IPS DF 6.9 (cell line): Measurements from ENCODE around the gene SNCAIP.
"Not testable (repeated sequence)": the region's sequence is repeated elsewhere in the genome, so short reads cannot be mapped to it uniquely, and the experiment has no call there.

ENCODE experiments used
- DNase-seq: peaks from one replicate; pipeline ENCODE4 v3.0.0-alpha.2; 2013; ENCODE audit warnings: low read depth, low spot score
- H3K27ac ChIP-seq: one replicate; pipeline ENCODE4 v1.5.1; 2013; ENCODE audit warnings: low read length, control low read depth
- H3K27me3 ChIP-seq: 2 replicates; pipeline ENCODE4 v1.6.1; 2013; ENCODE audit warnings: mild to moderate bottlenecking, low read length; ENCODE audit not compliant: control insufficient read depth, insufficient read depth
- H3K36me3 ChIP-seq: 2 replicates; pipeline ENCODE4 v1.6.1; 2013; ENCODE audit warnings: low read length; ENCODE audit not compliant: control insufficient read depth, insufficient read depth
- H3K4me1 ChIP-seq: 2 replicates; pipeline ENCODE4 v1.6.1; 2013; ENCODE audit warnings: low read length; ENCODE audit not compliant: control insufficient read depth, insufficient read depth
- H3K4me3 ChIP-seq: 2 replicates; pipeline ENCODE4 v1.5.1; 2013; ENCODE audit warnings: mild to moderate bottlenecking, low read length
- H3K9me3 ChIP-seq: 2 replicates; pipeline ENCODE4 v1.6.1; 2013; ENCODE audit warnings: low read length, inconsistent platforms; ENCODE audit not compliant: control insufficient read depth, insufficient read depth
- whole genome bisulfite sequencing: extraction: QIAGEN DNeasy Blood & Tissue Kit; methylation state at CpG from one replicate; pipeline ENCODE4 v1.1.7; 2013; ENCODE audit warnings: mixed read lengths, missing lambda C conversion rate; ENCODE audit not compliant: insufficient read length, insufficient coverage; 5-methylcytosine and 5-hydroxymethylcytosine counted together

SNCAIP gene

GRCh38 chr5:122473941-122474340 is 161.9 kb downstream of the SNCAIP start:
- H3K27ac ChIP-seq: no peak overlapping the region
- peaks cover 9% of the 10 kb centered on the region for H3K4me1 ChIP-seq
- no peaks in the 10 kb centered on the region for H3K36me3 ChIP-seq
- H3K9me3 ChIP-seq: no peaks in the 10 kb centered on the region
- no peak for DNase-seq
- H3K4me3 ChIP-seq: no peak overlapping the region
- H3K27me3 ChIP-seq: no peaks in the 10 kb centered on the region
- no CpG with 5 or more reads among the region's 4 CpGs for WGBS

- DNase-seq: no peak
- H3K9me3 ChIP-seq: no peaks in the 10 kb centered on the region
- no peak overlapping the region for H3K27ac ChIP-seq
- no peaks in the 10 kb centered on the region for H3K36me3 ChIP-seq
- H3K4me1 ChIP-seq: no peaks in the 10 kb centered on the region
- no peaks in the 10 kb centered on the region for H3K27me3 ChIP-seq
- WGBS: no CpG with 5 or more reads among the region's 3 CpGs
- H3K4me3 ChIP-seq: no peak overlapping the region
Observed at GRCh38 chr5:122478741-122479442, 166.9 kb downstream of the SNCAIP start.

GRCh38 chr5:122480146-122480545 is 168.1 kb downstream of the SNCAIP start:
- Histone ChIP-seq H3K9me3 (no peaks in the 10 kb centered on the region), H3K27ac (no peak overlapping the region), H3K27me3 (no peaks in the 10 kb centered on the region), H3K4me3 (no peak overlapping the region), H3K4me1 (no peaks in the 10 kb centered on the region), H3K36me3 (no peaks in the 10 kb centered on the region)
- no CpG with 5 or more reads among the region's 1 CpG for WGBS
- no peak for DNase-seq

- DNase-seq: no peak
- no peak overlapping the region for H3K27ac ChIP-seq
- H3K9me3 ChIP-seq: no peaks in the 10 kb centered on the region
- no peak overlapping the region for H3K4me3 ChIP-seq
- H3K4me1 ChIP-seq: no peaks in the 10 kb centered on the region
- WGBS: no CpG with 5 or more reads among the region's 3 CpGs
- H3K27me3 ChIP-seq: no peaks in the 10 kb centered on the region
- no peaks in the 10 kb centered on the region for H3K36me3 ChIP-seq
Observed at GRCh38 chr5:122484103-122484502, 172.1 kb downstream of the SNCAIP start.

- Histone ChIP-seq H3K27ac (no peak overlapping the region), H3K36me3 (no peaks in the 10 kb centered on the region), H3K9me3 (no peaks in the 10 kb centered on the region), H3K4me3 (no peak overlapping the region), H3K4me1 (no peaks in the 10 kb centered on the region), H3K27me3 (no peaks in the 10 kb centered on the region)
- no CpG with 5 or more reads among the region's 2 CpGs for WGBS
- DNase-seq: no peak
Observed at GRCh38 chr5:122485226-122485625, 173.2 kb downstream of the SNCAIP start.

- not testable (repeated sequence) for H3K27me3 ChIP-seq, H3K36me3 ChIP-seq, H3K4me3 ChIP-seq, H3K9me3 ChIP-seq, DNase-seq, H3K4me1 ChIP-seq, H3K27ac ChIP-seq
- no CpG with 5 or more reads among the region's 6 CpGs for WGBS
Observed at GRCh38 chr5:122486616-122487015, 174.6 kb downstream of the SNCAIP start.

- no peaks in the 10 kb centered on the region for H3K36me3 ChIP-seq
- H3K4me3 ChIP-seq: no peak overlapping the region
- no peaks in the 10 kb centered on the region for H3K27me3 ChIP-seq
- no peak overlapping the region for H3K27ac ChIP-seq
- H3K9me3 ChIP-seq: no peaks in the 10 kb centered on the region
- WGBS: no CpG with 5 or more reads among the region's 5 CpGs
- no peak for DNase-seq
- H3K4me1 ChIP-seq: no peaks in the 10 kb centered on the region
Observed at GRCh38 chr5:122490718-122491117, 178.7 kb downstream of the SNCAIP start.

- H3K4me3 ChIP-seq: no peak overlapping the region
- no peak for DNase-seq
Observed at GRCh38 chr5:122492675-122493074, 180.6 kb downstream of the SNCAIP start.

GRCh38 chr5:122493091-122494021 is 181.3 kb downstream of the SNCAIP start:
- H3K36me3 ChIP-seq: no peaks in the 10 kb centered on the region
- no peak overlapping the region for H3K27ac ChIP-seq
- no peak overlapping the region for H3K4me3 ChIP-seq
- WGBS: no CpG with 5 or more reads among the region's 9 CpGs
- H3K27me3 ChIP-seq: no peaks in the 10 kb centered on the region
- no peaks in the 10 kb centered on the region for H3K9me3 ChIP-seq
- peaks cover 2% of the 10 kb centered on the region; the same call in 1 of the 2 replicates for H3K4me1 ChIP-seq
- DNase-seq: no peak

More at GRCh38 chr5:122492675-122493074, 180.6 kb downstream of the SNCAIP start:
- H3K4me1 ChIP-seq: no peaks in the 10 kb centered on the region; the same call in 1 of the 2 replicates
- no peaks in the 10 kb centered on the region for H3K27me3 ChIP-seq
- H3K36me3 ChIP-seq: no peaks in the 10 kb centered on the region
- H3K27ac ChIP-seq: no peak overlapping the region
- H3K9me3 ChIP-seq: no peaks in the 10 kb centered on the region
- WGBS: no CpG with 5 or more reads among the region's 3 CpGs

- H3K27ac ChIP-seq: no peak overlapping the region
- no peak for DNase-seq
- no peaks in the 10 kb centered on the region for H3K36me3 ChIP-seq
- no peak overlapping the region for H3K4me3 ChIP-seq
- no peaks in the 10 kb centered on the region for H3K27me3 ChIP-seq
- WGBS: no CpG with 5 or more reads among the region's 4 CpGs
- H3K9me3 ChIP-seq: no peaks in the 10 kb centered on the region
- peaks cover 3% of the 10 kb centered on the region; the same call in 1 of the 2 replicates for H3K4me1 ChIP-seq
Observed at GRCh38 chr5:122494109-122494508, 182.1 kb downstream of the SNCAIP start.
